Measurements from ENCODE around the gene RNF150.

The RNF150 gene

DNA sequence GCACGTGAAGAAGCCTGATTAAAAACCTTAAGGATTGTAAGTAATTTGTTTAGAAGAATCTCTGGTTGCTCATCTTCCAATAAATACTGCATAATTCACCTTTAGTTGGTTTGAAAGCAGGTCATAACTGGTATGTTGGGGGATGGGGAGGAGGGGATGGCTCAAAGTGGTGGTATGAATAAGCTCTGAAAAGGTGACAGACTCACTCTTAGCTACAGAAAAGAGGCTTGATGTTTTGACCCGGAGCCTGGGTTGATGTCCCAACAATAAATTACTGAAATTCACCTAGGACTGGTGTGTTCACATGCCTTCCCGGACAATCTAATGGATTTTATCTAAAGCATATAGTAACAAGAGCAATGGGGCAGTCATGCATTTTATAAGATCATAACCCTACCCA is 245.2 kb downstream of the RNF150 start:
- FAIRE-seq (no peak), DNase-seq (ENCODE audit: insufficient read length) (no peak)
- no peak for TF ChIP-seq POLR2A (IDR thresholded peaks at IDR 0.05; ENCODE audit: low read depth, low read length)
- no peak for TF ChIP-seq TAF1 (IDR thresholded peaks at IDR 0.05; ENCODE audit: borderline replicate concordance, low read depth, low read length)
- no peak for TF ChIP-seq POLR2AphosphoS5 (IDR thresholded peaks at IDR 0.05; ENCODE audit: low read depth, low read length)

DNA sequence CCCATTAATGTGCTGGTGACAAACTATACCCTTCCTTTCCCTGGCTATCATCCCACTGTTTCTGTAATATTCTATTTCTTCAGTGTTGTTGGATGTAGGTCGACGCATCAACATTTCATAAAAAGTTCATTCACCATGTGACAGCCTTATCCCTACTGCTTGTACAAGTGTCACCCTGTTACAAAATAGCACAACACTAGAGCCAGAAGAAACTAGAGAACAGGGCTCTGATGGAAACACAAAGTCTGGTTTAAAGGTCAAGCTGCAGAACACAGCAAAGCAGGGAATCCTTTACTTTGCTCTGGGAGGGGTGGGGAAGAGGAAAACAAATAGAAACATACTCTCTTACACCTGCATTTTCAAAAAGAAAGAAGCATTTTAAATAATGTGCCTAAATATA is 245.8 kb downstream of the RNF150 start:
- no peak for DNase-seq (ENCODE audit: insufficient read length)
- FAIRE-seq, result no peak
- no peak for TF ChIP-seq POLR2AphosphoS5 (IDR thresholded peaks at IDR 0.05; ENCODE audit: low read depth, low read length)
- TF ChIP-seq POLR2A (IDR thresholded peaks at IDR 0.05; ENCODE audit: low read depth, low read length), result no peak
- no peak for TF ChIP-seq TAF1 (IDR thresholded peaks at IDR 0.05; ENCODE audit: borderline replicate concordance, low read depth, low read length)

DNA sequence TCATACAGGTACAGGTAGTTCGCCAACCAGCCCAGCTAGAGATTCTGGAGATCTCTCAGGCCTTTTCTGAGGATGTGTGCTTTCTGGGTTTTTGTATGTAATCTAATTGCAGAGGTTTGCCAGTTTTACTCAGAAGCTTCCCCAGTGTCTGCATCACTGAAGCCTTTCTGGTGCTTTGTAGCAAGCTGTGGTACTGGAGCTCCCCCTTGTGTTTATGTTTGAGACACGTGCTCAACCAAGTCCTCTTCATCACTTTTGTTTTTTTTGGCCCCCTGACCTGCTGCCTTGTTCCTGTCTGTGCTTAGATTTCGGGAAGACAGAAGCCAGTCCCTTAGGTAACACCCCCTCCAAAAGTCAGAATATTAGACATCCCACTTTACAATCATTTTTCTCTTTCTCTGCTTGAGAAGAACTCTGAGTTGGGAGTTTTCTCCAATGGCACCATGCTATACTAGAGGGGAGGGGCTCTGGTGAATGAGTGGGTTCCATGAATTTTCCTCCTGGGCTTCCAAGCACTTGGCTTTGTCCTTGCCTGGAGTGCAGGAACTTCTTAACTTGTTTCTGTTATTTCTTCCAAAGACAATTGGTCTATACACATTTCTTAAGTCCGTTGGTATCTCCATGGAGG is 248.7 kb downstream of the RNF150 start:
- no peak for TF ChIP-seq POLR2A (IDR thresholded peaks at IDR 0.05; ENCODE audit: low read depth, low read length)
- no peak for TF ChIP-seq POLR2AphosphoS5 (IDR thresholded peaks at IDR 0.05; ENCODE audit: low read depth, low read length)
- no peak for TF ChIP-seq TAF1 (IDR thresholded peaks at IDR 0.05; ENCODE audit: borderline replicate concordance, low read depth, low read length)
- DNase-seq (ENCODE audit: insufficient read length) (peak; percentile 34), FAIRE-seq (peak; percentile 48)

DNA sequence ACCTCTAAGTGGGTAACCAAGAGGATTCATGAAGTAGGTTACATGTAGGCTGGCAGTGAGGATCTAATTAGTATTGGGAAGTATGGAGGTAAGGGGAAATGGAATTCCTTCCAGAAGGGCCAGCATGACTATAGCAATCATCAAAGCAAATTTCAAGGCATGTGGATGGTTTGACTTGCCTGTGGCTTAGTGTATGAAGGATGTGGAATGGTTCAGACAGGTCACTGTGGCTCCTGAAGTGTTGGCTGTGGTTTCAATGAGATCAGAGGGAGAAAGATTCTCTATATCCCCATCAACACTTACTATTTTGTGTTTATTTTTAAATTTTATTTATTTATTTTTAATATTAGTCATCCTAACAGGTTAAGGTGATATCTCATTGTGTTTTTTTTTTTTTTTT is 255.5 kb downstream of the RNF150 start:
- FAIRE-seq (no peak), DNase-seq (ENCODE audit: insufficient read length) (no peak)
- TF ChIP-seq TAF1 (IDR thresholded peaks at IDR 0.05; ENCODE audit: borderline replicate concordance, low read depth, low read length) (no peak), POLR2AphosphoS5 (IDR thresholded peaks at IDR 0.05; ENCODE audit: low read depth, low read length) (no peak), POLR2A (IDR thresholded peaks at IDR 0.05; ENCODE audit: low read depth, low read length) (no peak)

DNA sequence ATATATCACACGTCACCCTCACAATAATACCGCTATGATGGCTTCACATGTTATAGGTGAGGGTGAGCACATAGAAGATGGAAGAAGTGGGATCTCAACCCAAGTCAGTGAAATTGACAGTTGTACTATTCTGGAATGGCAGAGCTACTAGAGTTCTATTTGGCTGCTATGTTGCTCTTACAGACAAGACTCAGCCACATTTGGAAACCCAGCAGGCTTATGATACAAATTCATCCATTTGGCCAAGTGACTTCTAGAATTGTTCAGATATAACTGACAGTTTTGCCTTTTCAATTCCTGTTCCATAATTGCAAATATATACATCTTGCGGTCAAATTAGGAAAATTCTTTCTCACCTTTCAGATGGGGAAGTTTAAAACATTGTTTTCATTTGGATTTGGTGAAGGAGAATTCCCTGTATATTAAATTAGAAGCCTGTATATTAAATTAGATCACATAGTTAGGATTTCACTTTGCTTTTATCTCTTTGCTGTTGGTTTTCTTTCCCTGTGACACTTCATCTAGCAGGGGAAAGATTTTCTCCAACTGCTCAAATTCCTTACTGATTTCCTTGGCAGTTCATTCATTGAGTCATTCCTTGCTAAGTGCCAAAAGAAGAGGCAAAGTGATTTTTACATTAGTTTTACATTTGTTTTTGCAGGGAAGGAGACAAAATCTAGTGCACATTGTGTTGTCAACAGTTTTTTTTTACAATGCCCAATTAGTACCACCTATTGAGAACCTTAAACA is 256.5 kb downstream of the RNF150 start:
- no peak for DNase-seq (ENCODE audit: insufficient read length)
- no peak for FAIRE-seq
- TF ChIP-seq TAF1 (IDR thresholded peaks at IDR 0.05; ENCODE audit: borderline replicate concordance, low read depth, low read length) (no peak), POLR2AphosphoS5 (IDR thresholded peaks at IDR 0.05; ENCODE audit: low read depth, low read length) (no peak), POLR2A (IDR thresholded peaks at IDR 0.05; ENCODE audit: low read depth, low read length) (no peak)

DNA sequence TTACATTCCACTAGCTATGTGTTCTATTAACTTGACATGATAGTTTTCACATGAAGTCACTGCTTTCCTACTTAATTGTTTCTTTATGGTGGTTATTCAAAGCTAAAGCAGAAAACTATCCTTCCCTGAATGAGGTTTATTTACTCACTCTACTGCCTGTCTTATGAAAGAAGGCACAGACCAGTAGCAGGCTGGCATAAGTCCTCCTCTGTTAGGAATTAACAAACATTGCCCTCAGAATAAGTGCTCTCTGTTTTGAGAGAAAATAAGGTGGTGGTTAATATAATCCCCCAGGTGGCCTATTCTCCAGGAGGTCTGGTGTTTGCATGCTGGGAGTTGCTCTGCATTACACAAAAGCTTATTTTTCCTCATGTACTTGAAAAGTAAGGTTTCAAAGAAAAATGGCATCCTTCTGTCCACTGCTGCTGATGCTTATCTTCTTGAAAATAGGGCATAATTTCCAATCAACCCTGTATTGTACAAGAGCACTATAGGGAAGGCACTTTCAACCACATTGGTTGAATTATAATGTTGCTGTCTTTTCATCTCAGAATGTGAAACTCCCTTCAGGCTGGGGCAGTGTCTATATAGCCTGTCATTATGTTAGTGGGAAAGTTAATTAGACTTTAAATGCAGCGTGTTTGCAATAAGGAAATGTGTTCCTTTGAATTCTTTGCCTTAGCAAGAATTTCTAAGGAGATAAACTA is 257.4 kb downstream of the RNF150 start:
- DNase-seq (ENCODE audit: insufficient read length), result no peak
- no peak for FAIRE-seq

DNA sequence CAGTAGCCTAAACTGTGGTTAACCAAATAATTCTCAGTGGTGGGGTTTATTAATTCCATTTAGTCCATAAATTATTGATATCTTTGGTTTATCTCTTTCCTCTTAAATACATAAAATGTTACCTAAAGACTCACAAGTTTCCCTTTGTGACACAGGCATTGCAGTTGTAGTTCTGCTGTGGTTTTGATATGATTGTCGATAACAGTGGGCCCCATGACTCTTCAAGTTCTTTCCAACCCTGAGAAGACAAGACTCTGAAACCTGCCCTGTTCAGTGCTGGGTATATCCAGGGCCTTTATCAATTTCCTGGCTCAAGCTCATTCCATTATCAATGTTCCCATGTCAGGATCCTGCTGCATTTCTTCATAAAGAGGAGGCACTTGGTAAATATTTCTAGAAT is 259.2 kb downstream of the RNF150 start:
- no peak for DNase-seq (ENCODE audit: insufficient read length)
- no peak for TF ChIP-seq POLR2AphosphoS5 (IDR thresholded peaks at IDR 0.05; ENCODE audit: low read depth, low read length)
- TF ChIP-seq POLR2A (IDR thresholded peaks at IDR 0.05; ENCODE audit: low read depth, low read length), result no peak
- no peak for TF ChIP-seq TAF1 (IDR thresholded peaks at IDR 0.05; ENCODE audit: borderline replicate concordance, low read depth, low read length)
- no peak for FAIRE-seq

More for the DNA sequence above, 257.4 kb downstream of the RNF150 start:
- TF ChIP-seq POLR2A (IDR thresholded peaks at IDR 0.05; ENCODE audit: low read depth, low read length), result no peak
- TF ChIP-seq POLR2AphosphoS5 (IDR thresholded peaks at IDR 0.05; ENCODE audit: low read depth, low read length), result no peak
- no peak for TF ChIP-seq TAF1 (IDR thresholded peaks at IDR 0.05; ENCODE audit: borderline replicate concordance, low read depth, low read length)

DNA sequence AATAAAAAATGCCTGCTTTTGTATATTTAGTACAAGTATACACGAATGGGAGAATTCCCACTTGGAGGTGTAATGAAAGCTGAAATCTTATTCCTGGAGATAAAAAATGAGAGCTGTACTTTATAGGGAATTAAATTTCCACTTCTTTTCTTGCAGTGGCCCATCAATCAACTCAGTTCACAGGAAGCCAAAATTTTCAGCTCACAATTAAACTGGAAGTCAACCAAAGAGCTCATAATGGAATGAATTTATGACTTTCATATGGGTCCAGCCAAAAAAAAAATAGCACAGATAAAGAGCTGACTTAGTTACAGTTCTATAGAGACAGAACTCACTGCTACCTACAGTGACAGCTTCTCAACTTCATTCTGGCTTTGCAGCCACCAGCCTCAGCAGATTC is 261.9 kb downstream of the RNF150 start:
- TF ChIP-seq TAF1 (IDR thresholded peaks at IDR 0.05; ENCODE audit: borderline replicate concordance, low read depth, low read length) (no peak), POLR2A (IDR thresholded peaks at IDR 0.05; ENCODE audit: low read depth, low read length) (no peak), POLR2AphosphoS5 (IDR thresholded peaks at IDR 0.05; ENCODE audit: low read depth, low read length) (no peak)
- DNase-seq (ENCODE audit: insufficient read length) (no peak), FAIRE-seq (no peak)

DNA sequence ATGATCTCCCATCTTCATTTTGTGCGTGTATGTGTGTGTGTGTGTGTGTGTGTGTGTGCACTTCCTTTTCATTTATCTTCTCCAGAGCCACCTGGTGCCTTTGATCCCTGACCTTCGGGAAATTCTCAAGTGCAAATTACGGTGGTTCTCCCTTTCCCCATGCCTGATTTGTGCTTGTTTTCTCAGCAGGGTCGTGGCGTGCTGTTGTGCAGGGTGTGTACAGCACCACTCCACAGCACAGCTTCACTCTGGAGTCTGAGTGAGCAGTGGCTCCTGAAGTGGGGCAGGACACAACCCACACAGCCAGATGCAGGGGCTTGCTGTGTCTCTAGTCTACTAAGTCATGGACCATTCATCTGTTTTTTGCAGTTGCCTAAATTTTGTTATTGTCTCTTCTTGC is 262.8 kb downstream of the RNF150 start:
- FAIRE-seq (no peak), DNase-seq (ENCODE audit: insufficient read length) (no peak)
- TF ChIP-seq TAF1 (IDR thresholded peaks at IDR 0.05; ENCODE audit: borderline replicate concordance, low read depth, low read length) (no peak), POLR2A (IDR thresholded peaks at IDR 0.05; ENCODE audit: low read depth, low read length) (no peak), POLR2AphosphoS5 (IDR thresholded peaks at IDR 0.05; ENCODE audit: low read depth, low read length) (no peak)

DNA sequence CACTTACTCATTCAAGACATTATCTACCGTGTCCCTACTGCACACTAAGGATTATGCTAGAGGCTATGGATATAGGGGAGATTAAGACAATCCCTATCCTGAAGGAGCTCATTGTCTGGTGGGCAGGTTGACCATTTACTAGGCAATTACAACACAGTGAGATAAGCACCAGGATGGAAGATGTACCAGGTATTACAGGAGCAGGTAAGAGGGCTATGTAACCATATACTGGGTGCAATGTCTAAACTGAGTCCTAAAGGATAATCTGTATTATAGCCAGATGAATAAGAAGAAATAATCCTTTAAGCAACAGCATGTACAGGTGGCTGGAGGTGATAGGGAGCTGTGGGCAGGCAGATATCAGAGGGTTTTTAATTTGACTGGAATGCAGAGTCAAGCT is 263.8 kb downstream of the RNF150 start:
- TF ChIP-seq POLR2AphosphoS5 (IDR thresholded peaks at IDR 0.05; ENCODE audit: low read depth, low read length) (no peak), TAF1 (IDR thresholded peaks at IDR 0.05; ENCODE audit: borderline replicate concordance, low read depth, low read length) (no peak), POLR2A (IDR thresholded peaks at IDR 0.05; ENCODE audit: low read depth, low read length) (no peak)
- no peak for FAIRE-seq
- no peak for DNase-seq (ENCODE audit: insufficient read length)

DNA sequence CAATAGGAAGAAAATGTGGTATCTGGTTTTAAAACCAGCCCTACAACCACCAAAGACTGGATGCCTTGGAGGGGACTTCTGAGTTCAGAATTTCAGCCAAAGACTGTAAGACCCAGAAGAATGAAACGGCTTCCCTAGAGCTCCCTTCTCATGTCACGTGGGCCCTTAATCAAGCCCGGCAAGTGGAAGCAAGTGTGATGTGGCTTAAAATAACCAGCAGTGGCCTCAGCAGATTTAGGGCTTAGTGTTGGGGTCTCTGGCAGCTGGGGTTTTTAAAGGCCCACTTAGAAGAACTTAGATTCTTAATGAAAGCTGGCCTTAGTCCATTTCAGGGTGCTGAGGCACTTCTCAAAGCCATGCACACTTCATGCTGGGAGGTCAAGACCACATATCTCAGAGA is 265.9 kb downstream of the RNF150 start:
- no peak for FAIRE-seq
- TF ChIP-seq POLR2AphosphoS5 (IDR thresholded peaks at IDR 0.05; ENCODE audit: low read depth, low read length), result no peak
- TF ChIP-seq TAF1 (IDR thresholded peaks at IDR 0.05; ENCODE audit: borderline replicate concordance, low read depth, low read length), result no peak
- TF ChIP-seq POLR2A (IDR thresholded peaks at IDR 0.05; ENCODE audit: low read depth, low read length), result no peak
- no peak for DNase-seq (ENCODE audit: insufficient read length)

All from GM12892 (cell line).